HEK293 (cell line): Measurements from ENCODE around the gene FFAR1.

Source experiments
- CTCF ChIA-PET: fragments of 350-600 bp; formaldehyde crosslinking; extraction: SDS; loops from one replicate; lab custom pipeline; 2021; ENCODE audit warnings: antibody characterized with exemption; lab: Yijun Ruan, JAX
- POLR2A ChIA-PET: fragments of 300-600 bp; formaldehyde crosslinking; extraction: SDS; loops from one replicate; lab custom pipeline; 2020; ENCODE audit warnings: antibody characterized with exemption, inconsistent platforms; lab: Yijun Ruan, JAX
- H3K27ac ChIP-seq: fragments of 200-500 bp; sonication (Bioruptor generic); 2 replicates; pipeline ENCODE4 v1.5.1; 2014; ENCODE audit warnings: low read depth, low read length, control low read depth, inconsistent platforms; ENCODE audit errors: extremely low read depth
- H3K36me3 ChIP-seq, 2 experiments: fragments of 200-500 bp in 1 of 2; sonication (Bioruptor generic) in 1 of 2; 1 replicate in 1 of 2; 2 replicates in 1 of 2; pipeline ENCODE4 v1.5.1; 2014 to 2017; ENCODE audit warnings: inconsistent platforms in 2 of 2, low read length in 2 of 2; ENCODE audit not compliant: control insufficient read depth in 2 of 2, insufficient read depth in 1 of 2
- H3K4me1 ChIP-seq: fragments of 200-500 bp; sonication (Bioruptor generic); 2 replicates; pipeline ENCODE4 v1.5.1; 2014; ENCODE audit warnings: mild to moderate bottlenecking, low read length, inconsistent platforms; ENCODE audit not compliant: control insufficient read depth, insufficient read depth
- H3K4me3 ChIP-seq: 2 replicates; pipeline ENCODE4 v1.5.1; 2011; ENCODE audit warnings: low read depth, mild to moderate bottlenecking, control low read depth, low read length, moderate library complexity
- H3K9me3 ChIP-seq: fragments of 200-500 bp; sonication (Bioruptor generic); 2 replicates; pipeline ENCODE4 v1.5.1; 2014; ENCODE audit warnings: low read depth, low read length, inconsistent platforms; ENCODE audit not compliant: control insufficient read depth, insufficient read depth
- EGR2 ChIP-seq: fragments of 450-650 bp; formaldehyde crosslinking; IDR thresholded peaks from 2 replicates; pipeline ENCODE4 v1.5.1; 2016; ENCODE audit warnings: low read depth, missing biosample characterization, missing genetic modification characterization
- KLF1 ChIP-seq: fragments of 450-650 bp; formaldehyde crosslinking; IDR thresholded peaks from 2 replicates; pipeline ENCODE4 v1.5.1; 2016; ENCODE audit warnings: missing biosample characterization, missing genetic modification characterization
- KLF9 ChIP-seq: fragments of 450-650 bp; formaldehyde crosslinking; IDR thresholded peaks from 2 replicates; pipeline ENCODE4 v1.5.1; 2016; ENCODE audit warnings: missing biosample characterization, missing genetic modification characterization, low read depth
- MEIS1 ChIP-seq: sonication (generic); formaldehyde crosslinking; IDR thresholded peaks from 2 replicates; pipeline ENCODE4 v1.8.1; 2022; ENCODE audit warnings: missing genetic modification reagents, mild to moderate bottlenecking, borderline replicate concordance
- RBAK ChIP-seq: fragments of 450-650 bp; formaldehyde crosslinking; IDR thresholded peaks from 2 replicates; pipeline ENCODE4 v1.5.1; 2016; ENCODE audit warnings: missing biosample characterization, missing genetic modification characterization
- TCF7L2 ChIP-seq: IDR thresholded peaks from 2 replicates; pipeline ENCODE4 v1.6.1; 2011; ENCODE audit warnings: low read depth, mild to moderate bottlenecking, inconsistent platforms, low read length, moderate library complexity, borderline replicate concordance
- ZBTB1 ChIP-seq: fragments of 450-650 bp; formaldehyde crosslinking; IDR thresholded peaks from 2 replicates; pipeline ENCODE4 v1.5.1; 2016; ENCODE audit warnings: missing biosample characterization, missing genetic modification characterization
- ZBTB17 ChIP-seq: fragments of 450-650 bp; formaldehyde crosslinking; IDR thresholded peaks from 2 replicates; pipeline ENCODE4 v1.5.1; 2016; ENCODE audit warnings: missing biosample characterization, missing genetic modification characterization
- ZBTB21 ChIP-seq: fragments of 450-650 bp; formaldehyde crosslinking; IDR thresholded peaks from 2 replicates; pipeline ENCODE4 v1.5.1; 2017; ENCODE audit warnings: missing biosample characterization, missing genetic modification characterization
- ZFHX2 ChIP-seq: fragments of 450-650 bp; formaldehyde crosslinking; conservative IDR thresholded peaks from 2 replicates; pipeline ENCODE4 v1.5.1; 2016; ENCODE audit warnings: missing biosample characterization, missing genetic modification characterization
- ZNF114 ChIP-seq: fragments of 450-650 bp; formaldehyde crosslinking; IDR thresholded peaks from 2 replicates; pipeline ENCODE4 v1.5.0; 2017; ENCODE audit warnings: missing biosample characterization, missing genetic modification characterization
- ZNF175 ChIP-seq: fragments of 450-650 bp; formaldehyde crosslinking; IDR thresholded peaks from 2 replicates; pipeline ENCODE4 v1.5.1; 2016; ENCODE audit warnings: missing biosample characterization, missing genetic modification characterization
- ZNF23 ChIP-seq: fragments of 450-650 bp; formaldehyde crosslinking; IDR thresholded peaks from 2 replicates; pipeline ENCODE4 v1.5.1; 2016; ENCODE audit warnings: missing biosample characterization, missing genetic modification characterization, borderline replicate concordance
- ZNF350 ChIP-seq: fragments of 450-650 bp; formaldehyde crosslinking; IDR thresholded peaks from 2 replicates; pipeline ENCODE4 v1.5.0; 2017; ENCODE audit warnings: missing biosample characterization, mild to moderate bottlenecking, missing genetic modification characterization
- ZNF366 ChIP-seq: fragments of 450-650 bp; formaldehyde crosslinking; conservative IDR thresholded peaks from 2 replicates; pipeline ENCODE4 v1.5.1; 2016; ENCODE audit warnings: missing biosample characterization, missing genetic modification characterization
- ZNF391 ChIP-seq: fragments of 450-650 bp; formaldehyde crosslinking; IDR thresholded peaks from 2 replicates; pipeline ENCODE4 v1.5.1; 2016; ENCODE audit warnings: low read depth, missing biosample characterization, missing genetic modification characterization, borderline replicate concordance
- ZNF404 ChIP-seq: fragments of 450-650 bp; formaldehyde crosslinking; IDR thresholded peaks from 2 replicates; pipeline ENCODE4 v1.5.1; 2017; ENCODE audit warnings: missing biosample characterization, missing genetic modification characterization
- ZNF521 ChIP-seq: fragments of 450-650 bp; formaldehyde crosslinking; IDR thresholded peaks from 2 replicates; pipeline ENCODE4 v1.5.1; 2017; ENCODE audit warnings: missing biosample characterization, mild to moderate bottlenecking, missing genetic modification characterization
- ZNF549 ChIP-seq: fragments of 450-650 bp; IDR thresholded peaks from 2 replicates; pipeline ENCODE4 v1.5.1; 2018; ENCODE audit warnings: missing biosample characterization, missing genetic modification characterization, mild to moderate bottlenecking, inconsistent platforms, moderate library complexity
- ZNF571 ChIP-seq: fragments of 450-650 bp; formaldehyde crosslinking; IDR thresholded peaks from 2 replicates; pipeline ENCODE4 v1.5.0; 2017; ENCODE audit warnings: missing biosample characterization, missing genetic modification characterization
- ZNF621 ChIP-seq: fragments of 450-650 bp; formaldehyde crosslinking; IDR thresholded peaks from 2 replicates; pipeline ENCODE4 v1.5.1; 2017; ENCODE audit warnings: missing biosample characterization, missing genetic modification characterization
- ZNF658 ChIP-seq: fragments of 450-650 bp; formaldehyde crosslinking; IDR thresholded peaks from 2 replicates; pipeline ENCODE4; 2016; ENCODE audit warnings: missing biosample characterization, missing genetic modification characterization
- ZNF768 ChIP-seq: fragments of 450-650 bp; formaldehyde crosslinking; IDR thresholded peaks from 2 replicates; pipeline ENCODE4 v1.5.1; 2018; ENCODE audit warnings: missing biosample characterization, mild to moderate bottlenecking, missing genetic modification characterization
- ZNF776 ChIP-seq: fragments of 450-650 bp; formaldehyde crosslinking; IDR thresholded peaks from 2 replicates; pipeline ENCODE4 v1.5.0; 2017; ENCODE audit warnings: missing biosample characterization, missing genetic modification characterization, borderline replicate concordance
- ZNF843 ChIP-seq: fragments of 450-650 bp; formaldehyde crosslinking; IDR thresholded peaks from 2 replicates; pipeline ENCODE4 v1.5.1; 2016; ENCODE audit warnings: missing biosample characterization, missing genetic modification characterization
- TF ChIP-seq, protein P1 (sequence below): fragments of 450-650 bp; formaldehyde crosslinking; IDR thresholded peaks from 2 replicates; pipeline ENCODE4 v1.5.1; 2017; ENCODE audit warnings: missing biosample characterization, mild to moderate bottlenecking, missing genetic modification characterization, moderate library complexity
- TF ChIP-seq, protein P2 (sequence below): fragments of 450-650 bp; formaldehyde crosslinking; IDR thresholded peaks from 2 replicates; pipeline ENCODE4 v1.5.1; 2016; ENCODE audit warnings: missing biosample characterization, missing genetic modification characterization, borderline replicate concordance
- TF ChIP-seq, protein P3 (sequence below): fragments of 450-650 bp; formaldehyde crosslinking; IDR thresholded peaks from 2 replicates; pipeline ENCODE4 v1.5.1; 2016; ENCODE audit warnings: missing biosample characterization, missing genetic modification characterization

The FFAR1 gene

DNA sequence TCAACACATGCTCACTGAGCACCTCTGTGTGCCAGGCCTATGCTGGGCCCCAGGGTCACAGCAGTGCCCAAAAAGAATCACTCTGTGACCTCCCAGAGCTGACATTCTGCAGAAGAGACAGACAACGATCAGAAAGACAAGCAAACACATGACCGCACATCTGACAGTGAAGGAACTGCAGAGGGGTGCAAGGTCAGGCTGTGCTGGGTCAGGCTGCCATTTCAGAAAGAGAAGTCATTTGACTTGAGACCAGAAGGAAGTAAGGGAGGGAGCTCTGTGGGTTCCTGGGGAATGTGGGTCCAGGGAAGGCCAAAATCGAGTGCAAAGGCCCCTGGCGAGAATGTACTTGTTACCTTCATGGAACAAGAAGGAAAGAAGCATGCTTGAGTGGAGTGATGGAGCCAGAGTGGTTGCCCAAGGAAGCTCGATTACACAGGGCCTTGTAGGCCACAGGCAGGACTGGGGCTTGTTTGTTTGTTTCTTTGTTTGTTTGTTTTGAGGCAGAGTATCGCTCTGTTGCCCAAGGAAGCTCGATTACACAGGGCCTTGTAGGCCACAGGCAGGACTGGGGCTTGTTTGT, 30.1 kb upstream of the FFAR1 start:
- TF ChIP-seq ZNF571 = no peak
- no peak for TF ChIP-seq MEIS1 (CRISPR knock-in tag)
- no peak for TF ChIP-seq KLF1 (tag by site-specific recombination)
- no peak for TF ChIP-seq ZNF843 (tag by site-specific recombination)
- no peak for TF ChIP-seq ZNF621 (tag by site-specific recombination)
- TF ChIP-seq ZNF350 (tag by site-specific recombination) = no peak
- TF ChIP-seq ZNF658 (tag by site-specific recombination) = no peak
- TF ChIP-seq ZNF521 = no peak
- TF ChIP-seq, protein P1, sequence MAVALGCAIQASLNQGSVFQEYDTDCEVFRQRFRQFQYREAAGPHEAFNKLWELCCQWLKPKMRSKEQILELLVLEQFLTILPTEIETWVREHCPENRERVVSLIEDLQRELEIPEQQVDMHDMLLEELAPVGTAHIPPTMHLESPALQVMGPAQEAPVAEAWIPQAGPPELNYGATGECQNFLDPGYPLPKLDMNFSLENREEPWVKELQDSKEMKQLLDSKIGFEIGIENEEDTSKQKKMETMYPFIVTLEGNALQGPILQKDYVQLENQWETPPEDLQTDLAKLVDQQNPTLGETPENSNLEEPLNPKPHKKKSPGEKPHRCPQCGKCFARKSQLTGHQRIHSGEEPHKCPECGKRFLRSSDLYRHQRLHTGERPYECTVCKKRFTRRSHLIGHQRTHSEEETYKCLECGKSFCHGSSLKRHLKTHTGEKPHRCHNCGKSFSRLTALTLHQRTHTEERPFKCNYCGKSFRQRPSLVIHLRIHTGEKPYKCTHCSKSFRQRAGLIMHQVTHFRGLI (tag by site-specific recombination) = no peak
- no peak for TF ChIP-seq ZNF776 (tag by site-specific recombination)
- H3K27ac ChIP-seq = no peak overlapping the region
- H3K9me3 ChIP-seq = peaks cover 4% of the 10 kb centered on the region; the same call in 1 of the 2 replicates
- H3K36me3 ChIP-seq = no peaks in the 10 kb centered on the region
- CTCF ChIA-PET = interaction anchor here (0.6 to 3.0 kb wide), 5 partner anchors 11 to 273 kb away, joined by 3 to 11 read pairs (median 4); no protein-coding TSS in a partner anchor
- H3K4me3 ChIP-seq = no peak overlapping the region
- no peaks in the 10 kb centered on the region for H3K4me1 ChIP-seq
- POLR2A ChIA-PET = no interaction called here

DNA sequence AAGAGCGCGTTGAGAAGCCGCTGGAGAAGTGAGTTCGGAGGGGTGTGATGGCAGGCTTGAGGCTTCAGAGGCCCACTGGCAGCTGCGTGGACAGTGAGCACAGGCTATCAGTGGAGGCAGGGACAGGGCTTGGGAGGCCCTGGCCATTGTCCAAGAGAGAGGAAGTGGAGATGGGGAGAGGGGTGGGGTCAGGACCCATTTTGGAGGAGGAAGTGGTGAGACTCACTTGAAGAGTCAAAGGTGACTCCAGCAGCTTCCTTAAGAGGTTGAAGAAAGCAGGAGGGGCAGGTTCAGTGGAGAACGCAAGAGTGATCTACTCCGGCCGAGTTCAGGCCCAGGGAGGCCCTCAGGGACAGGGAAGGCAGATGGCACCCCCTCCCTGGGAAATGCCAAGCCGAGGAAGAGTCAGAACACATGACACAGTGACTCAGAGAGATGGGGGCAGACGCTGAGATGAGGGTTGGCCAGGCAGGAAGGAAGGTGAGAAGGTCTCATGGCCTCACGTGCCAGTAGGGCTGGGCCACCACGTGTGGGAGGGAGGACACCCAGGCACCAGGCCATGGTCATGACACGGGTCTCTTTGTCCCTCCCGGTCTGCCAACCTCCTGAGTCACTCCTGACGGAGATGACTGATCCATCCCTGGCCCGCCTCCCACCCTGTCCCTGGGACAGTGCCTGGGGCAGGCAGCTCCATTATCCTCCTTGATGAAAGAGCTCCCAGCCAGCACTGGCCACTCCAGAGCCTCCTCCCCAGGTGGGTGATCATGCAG, 28.8 kb upstream of the FFAR1 start:
- Histone ChIP-seq H3K27ac (no peak overlapping the region), H3K9me3 (peaks cover 4% of the 10 kb centered on the region; the same call in 1 of the 2 replicates), H3K4me3 (no peak overlapping the region), H3K4me1 (no peaks in the 10 kb centered on the region), H3K36me3 (no peaks in the 10 kb centered on the region)
- ChIA-PET CTCF (interaction anchor here (0.5 to 3.0 kb wide), 6 partner anchors 9 to 177 kb away, joined by 3 to 11 read pairs (median 3); no protein-coding TSS in a partner anchor), POLR2A (interaction anchor here (0.6 kb wide), 1 partner anchor 278 kb away, joined by 5 read pairs; no protein-coding TSS in a partner anchor)
- no peak for TF ChIP-seq ZNF366 (tag by site-specific recombination)
- TF ChIP-seq ZBTB17 = no peak
- TF ChIP-seq RBAK (tag by site-specific recombination) = no peak
- TF ChIP-seq ZNF549 = no peak
- TF ChIP-seq EGR2 = 0 out of 2 replicates have a peak, but pooled peaks have one; percentile 41
- TF ChIP-seq, protein P2, sequence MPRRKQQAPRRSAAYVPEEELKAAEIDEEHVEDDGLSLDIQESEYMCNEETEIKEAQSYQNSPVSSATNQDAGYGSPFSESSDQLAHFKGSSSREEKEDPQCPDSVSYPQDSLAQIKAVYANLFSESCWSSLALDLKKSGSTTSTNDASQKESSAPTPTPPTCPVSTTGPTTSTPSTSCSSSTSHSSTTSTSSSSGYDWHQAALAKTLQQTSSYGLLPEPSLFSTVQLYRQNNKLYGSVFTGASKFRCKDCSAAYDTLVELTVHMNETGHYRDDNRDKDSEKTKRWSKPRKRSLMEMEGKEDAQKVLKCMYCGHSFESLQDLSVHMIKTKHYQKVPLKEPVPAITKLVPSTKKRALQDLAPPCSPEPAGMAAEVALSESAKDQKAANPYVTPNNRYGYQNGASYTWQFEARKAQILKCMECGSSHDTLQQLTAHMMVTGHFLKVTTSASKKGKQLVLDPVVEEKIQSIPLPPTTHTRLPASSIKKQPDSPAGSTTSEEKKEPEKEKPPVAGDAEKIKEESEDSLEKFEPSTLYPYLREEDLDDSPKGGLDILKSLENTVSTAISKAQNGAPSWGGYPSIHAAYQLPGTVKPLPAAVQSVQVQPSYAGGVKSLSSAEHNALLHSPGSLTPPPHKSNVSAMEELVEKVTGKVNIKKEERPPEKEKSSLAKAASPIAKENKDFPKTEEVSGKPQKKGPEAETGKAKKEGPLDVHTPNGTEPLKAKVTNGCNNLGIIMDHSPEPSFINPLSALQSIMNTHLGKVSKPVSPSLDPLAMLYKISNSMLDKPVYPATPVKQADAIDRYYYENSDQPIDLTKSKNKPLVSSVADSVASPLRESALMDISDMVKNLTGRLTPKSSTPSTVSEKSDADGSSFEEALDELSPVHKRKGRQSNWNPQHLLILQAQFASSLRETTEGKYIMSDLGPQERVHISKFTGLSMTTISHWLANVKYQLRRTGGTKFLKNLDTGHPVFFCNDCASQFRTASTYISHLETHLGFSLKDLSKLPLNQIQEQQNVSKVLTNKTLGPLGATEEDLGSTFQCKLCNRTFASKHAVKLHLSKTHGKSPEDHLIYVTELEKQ (tag by site-specific recombination) = no peak
- TF ChIP-seq ZNF391 (tag by site-specific recombination) = no peak
- TF ChIP-seq, protein P3, sequence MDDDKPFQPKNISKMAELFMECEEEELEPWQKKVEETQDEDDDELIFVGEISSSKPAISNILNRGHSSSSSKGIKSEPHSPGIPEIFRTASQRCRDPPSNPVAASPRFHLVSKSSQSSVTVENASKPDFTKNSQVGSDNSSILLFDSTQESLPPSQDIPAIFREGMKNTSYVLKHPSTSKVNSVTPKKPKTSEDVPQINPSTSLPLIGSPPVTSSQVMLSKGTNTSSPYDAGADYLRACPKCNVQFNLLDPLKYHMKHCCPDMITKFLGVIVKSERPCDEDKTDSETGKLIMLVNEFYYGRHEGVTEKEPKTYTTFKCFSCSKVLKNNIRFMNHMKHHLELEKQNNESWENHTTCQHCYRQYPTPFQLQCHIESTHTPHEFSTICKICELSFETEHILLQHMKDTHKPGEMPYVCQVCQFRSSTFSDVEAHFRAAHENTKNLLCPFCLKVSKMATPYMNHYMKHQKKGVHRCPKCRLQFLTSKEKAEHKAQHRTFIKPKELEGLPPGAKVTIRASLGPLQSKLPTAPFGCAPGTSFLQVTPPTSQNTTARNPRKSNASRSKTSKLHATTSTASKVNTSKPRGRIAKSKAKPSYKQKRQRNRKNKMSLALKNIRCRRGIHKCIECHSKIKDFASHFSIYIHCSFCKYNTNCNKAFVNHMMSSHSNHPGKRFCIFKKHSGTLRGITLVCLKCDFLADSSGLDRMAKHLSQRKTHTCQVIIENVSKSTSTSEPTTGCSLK (tag by site-specific recombination) = no peak
- peak; percentile 49; the same call in 1 of the 2 replicates for TF ChIP-seq ZFHX2 (tag by site-specific recombination)
- no peak for TF ChIP-seq ZBTB1 (tag by site-specific recombination)
- TF ChIP-seq KLF9 (tag by site-specific recombination) = no peak
- no peak for TF ChIP-seq ZNF23 (tag by site-specific recombination)
- TF ChIP-seq ZBTB21 (tag by site-specific recombination) = no peak
- TF ChIP-seq TCF7L2 = no peak
- TF ChIP-seq ZNF404 = no peak
- no peak for TF ChIP-seq ZNF175 (tag by site-specific recombination)
- no peak for TF ChIP-seq ZNF114
- TF ChIP-seq ZNF768 (tag by site-specific recombination) = no peak
